ENCODE data around the gene IL1RN.

The IL1RN gene

DNA sequence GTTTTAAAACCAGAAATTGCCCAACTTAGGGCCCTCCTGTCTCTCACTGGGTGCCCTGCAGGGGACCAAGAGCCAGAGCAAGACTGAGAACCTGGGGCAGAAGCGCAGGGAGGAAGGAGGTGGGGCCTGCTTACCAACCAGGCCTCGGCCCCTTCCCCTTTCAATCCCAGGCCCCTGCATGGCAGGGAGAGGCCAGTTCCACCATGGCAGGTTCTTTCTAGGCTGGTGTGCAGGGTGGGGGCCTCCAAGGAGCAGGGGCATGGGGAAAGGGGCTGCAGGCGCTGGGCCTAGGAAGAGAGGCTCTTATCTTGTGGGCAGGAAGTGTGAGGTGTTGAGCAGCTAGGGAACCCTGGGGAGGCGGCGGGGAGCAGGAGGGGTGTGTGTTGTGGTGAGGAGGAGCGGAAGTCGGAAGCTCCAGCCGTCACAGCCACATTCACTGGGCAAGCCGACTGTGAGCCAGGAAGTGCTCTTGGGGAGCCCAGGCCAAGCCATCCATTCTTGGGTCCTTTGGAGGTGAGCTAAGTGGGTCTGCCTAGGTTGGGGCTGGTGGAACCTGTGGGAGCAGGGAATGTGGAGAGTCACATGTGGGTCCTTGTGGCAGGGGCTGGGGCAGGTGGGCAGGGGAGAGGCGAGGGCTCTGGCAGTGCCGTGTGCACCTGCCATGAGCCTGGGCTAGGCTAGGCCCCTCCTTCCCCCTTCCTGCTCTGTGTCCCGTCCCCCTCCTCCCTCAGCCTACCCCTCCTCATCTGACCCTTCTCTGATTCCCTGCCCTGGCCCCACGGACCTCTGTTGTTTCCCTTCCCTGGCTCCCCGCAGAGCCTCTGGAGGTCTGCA, 46.4 kb downstream of the IL1RN start, which contains the start of gene PSD4:
Gene PSD4 (plus strand): TSS at position 430 of the 834 bp plus-strand sequence. CDS start 8,486 bp downstream, outside the sequence.
- H3K27ac ChIP-seq (ENCODE audit: low read depth, low read length), result no peak within 1 kb of the TSS
- no peaks in the 10 kb centered on the region for H3K36me3 ChIP-seq (ENCODE audit: insufficient read depth, low read length)
- no peaks in the 10 kb centered on the region for H3K9me3 ChIP-seq (ENCODE audit: low read length)
- H3K27me3 ChIP-seq (ENCODE audit: control insufficient read depth in 1 of 2, insufficient read depth in 2 of 2, low read length in 2 of 2), result no peaks in the 10 kb centered on the region
- no peak within 1 kb of the TSS for H3K9ac ChIP-seq (ENCODE audit: low read length)
- no peaks in the 10 kb centered on the region for H3K4me1 ChIP-seq (ENCODE audit: insufficient read depth, low read length)
- H3K4me3 ChIP-seq (ENCODE audit: low read depth in 1 of 2, low read length in 2 of 2), result no peak within 1 kb of the TSS

GRCh38 chr2:113174376-113174750, 47.0 kb downstream of the IL1RN start:
- Histone ChIP-seq H3K9ac (ENCODE audit: low read length) (no peak overlapping the region), H3K9me3 (ENCODE audit: low read length) (no peaks in the 10 kb centered on the region), H3K36me3 (ENCODE audit: insufficient read depth, low read length) (no peaks in the 10 kb centered on the region), H3K4me3 (ENCODE audit: low read depth in 1 of 2, low read length in 2 of 2) (no peak overlapping the region), H3K4me1 (ENCODE audit: insufficient read depth, low read length) (no peaks in the 10 kb centered on the region), H3K27me3 (ENCODE audit: control insufficient read depth in 1 of 2, insufficient read depth in 2 of 2, low read length in 2 of 2) (no peaks in the 10 kb centered on the region), H3K27ac (ENCODE audit: low read depth, low read length) (no peak overlapping the region)

- no peak overlapping the region for H3K27ac ChIP-seq (ENCODE audit: low read depth, low read length)
- H3K9me3 ChIP-seq (ENCODE audit: low read length), result no peaks in the 10 kb centered on the region
- no peaks in the 10 kb centered on the region for H3K36me3 ChIP-seq (ENCODE audit: insufficient read depth, low read length)
- H3K4me1 ChIP-seq (ENCODE audit: insufficient read depth, low read length), result no peaks in the 10 kb centered on the region
- no peaks in the 10 kb centered on the region for H3K27me3 ChIP-seq (ENCODE audit: control insufficient read depth in 1 of 2, insufficient read depth in 2 of 2, low read length in 2 of 2)
- H3K9ac ChIP-seq (ENCODE audit: low read length), result no peak overlapping the region
- no peak overlapping the region for H3K4me3 ChIP-seq (ENCODE audit: low read depth in 1 of 2, low read length in 2 of 2)
Measured at GRCh38 chr2:113175042-113175628, 47.7 kb downstream of the IL1RN start.

DNA sequence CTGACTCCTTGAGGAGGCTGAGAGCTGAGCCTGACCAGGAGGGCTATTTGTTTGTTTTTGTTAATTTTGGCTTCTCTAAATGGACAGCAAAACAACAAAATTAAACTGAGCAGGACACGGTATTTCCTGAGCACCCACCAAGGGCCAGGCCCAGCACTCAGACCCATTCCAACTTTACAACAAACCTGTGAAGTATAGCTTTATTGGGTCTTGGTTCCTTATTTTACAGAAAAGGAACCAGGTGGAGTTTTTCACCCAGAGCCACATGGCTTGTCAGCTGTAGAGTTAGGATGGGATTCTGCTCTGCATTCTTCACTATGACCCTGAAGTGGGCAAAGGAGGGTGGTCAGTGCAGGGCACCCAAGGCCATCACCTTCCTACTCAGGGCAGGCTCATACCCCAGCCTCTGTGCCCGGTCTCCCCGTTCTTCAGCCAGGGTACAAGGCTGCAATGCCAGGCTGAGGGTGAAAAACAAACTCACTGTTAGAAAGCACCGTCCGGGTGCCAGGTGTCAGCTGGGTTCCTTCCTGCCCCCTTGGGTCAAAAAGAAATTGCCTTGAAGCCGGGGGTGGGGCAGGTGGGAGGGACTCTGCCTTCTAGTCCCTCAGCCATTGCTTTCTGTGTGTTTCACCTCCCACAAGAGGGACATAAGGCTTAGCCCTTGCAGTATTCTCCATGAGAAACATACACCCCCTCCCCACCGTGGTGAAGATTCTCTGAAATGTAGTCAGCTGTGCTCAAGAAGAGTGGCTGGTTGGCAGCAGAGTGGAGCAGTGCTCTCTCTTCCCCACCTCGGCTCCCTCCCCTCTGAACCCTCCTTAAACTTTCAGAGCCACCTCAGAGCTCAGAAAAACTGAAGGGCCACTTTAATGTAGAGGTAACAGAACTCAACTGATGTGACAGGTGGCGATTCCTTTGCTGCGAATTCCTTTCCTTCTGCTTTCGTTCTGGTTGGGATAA, 48.6 kb downstream of the IL1RN start:
- H3K4me3 ChIP-seq (ENCODE audit: low read depth in 1 of 2, low read length in 2 of 2), result no peak overlapping the region
- H3K9ac ChIP-seq (ENCODE audit: low read length), result no peak overlapping the region
- no peak overlapping the region for H3K27ac ChIP-seq (ENCODE audit: low read depth, low read length)

GRCh38 chr2:113176696-113177355, 49.4 kb downstream of the IL1RN start:
- Histone ChIP-seq H3K4me3 (ENCODE audit: low read depth in 1 of 2, low read length in 2 of 2) (no peak overlapping the region), H3K9me3 (ENCODE audit: low read length) (no peaks in the 10 kb centered on the region), H3K4me1 (ENCODE audit: insufficient read depth, low read length) (no peaks in the 10 kb centered on the region), H3K9ac (ENCODE audit: low read length) (no peak overlapping the region), H3K27me3 (ENCODE audit: control insufficient read depth in 1 of 2, insufficient read depth in 2 of 2, low read length in 2 of 2) (no peaks in the 10 kb centered on the region), H3K27ac (ENCODE audit: low read depth, low read length) (no peak overlapping the region), H3K36me3 (ENCODE audit: insufficient read depth, low read length) (no peaks in the 10 kb centered on the region)

More for the DNA sequence above, 48.6 kb downstream of the IL1RN start:
- H3K9me3 ChIP-seq (ENCODE audit: low read length), result no peaks in the 10 kb centered on the region
- no peaks in the 10 kb centered on the region for H3K27me3 ChIP-seq (ENCODE audit: control insufficient read depth in 1 of 2, insufficient read depth in 2 of 2, low read length in 2 of 2)
- no peaks in the 10 kb centered on the region for H3K36me3 ChIP-seq (ENCODE audit: insufficient read depth, low read length)
- no peaks in the 10 kb centered on the region for H3K4me1 ChIP-seq (ENCODE audit: insufficient read depth, low read length)

DNA sequence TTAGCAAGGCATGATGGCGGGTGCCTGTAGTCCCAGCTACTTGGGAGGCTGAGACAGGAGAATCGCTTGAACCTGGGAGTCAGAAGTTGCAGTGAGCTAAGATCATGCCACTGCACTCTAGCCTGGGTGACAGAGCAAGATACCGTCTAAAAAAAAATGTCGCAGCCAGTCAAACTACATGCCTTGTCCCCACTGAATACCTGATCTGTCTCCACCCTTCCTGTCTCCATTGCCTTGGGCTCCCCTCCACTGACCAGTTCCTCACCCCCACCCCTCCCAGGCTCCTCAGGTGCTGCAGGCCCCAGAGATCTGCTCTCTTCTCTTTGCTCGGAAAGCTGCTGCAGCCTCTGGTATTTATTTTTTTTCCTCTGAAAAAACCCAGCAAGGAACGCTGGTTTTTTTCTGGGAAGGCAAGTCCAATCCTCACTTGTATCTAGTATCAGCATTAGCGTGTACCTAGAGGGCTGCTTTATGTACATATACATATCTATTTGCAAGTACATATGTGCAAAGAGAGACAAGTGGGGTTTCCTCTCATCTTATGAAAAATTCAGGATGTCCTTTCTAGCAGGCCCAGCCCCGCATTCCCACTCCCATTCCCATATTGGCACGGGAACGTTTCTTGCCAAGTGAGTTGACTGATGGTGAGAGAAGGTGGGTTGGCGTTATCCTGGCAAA, 50.8 kb downstream of the IL1RN start:
- Histone ChIP-seq H3K9me3 (ENCODE audit: low read length) (no peaks in the 10 kb centered on the region), H3K27ac (ENCODE audit: low read depth, low read length) (no peak overlapping the region), H3K27me3 (ENCODE audit: control insufficient read depth in 1 of 2, insufficient read depth in 2 of 2, low read length in 2 of 2) (no peaks in the 10 kb centered on the region), H3K36me3 (ENCODE audit: insufficient read depth, low read length) (no peaks in the 10 kb centered on the region), H3K4me1 (ENCODE audit: insufficient read depth, low read length) (no peaks in the 10 kb centered on the region), H3K9ac (ENCODE audit: low read length) (no peak overlapping the region), H3K4me3 (ENCODE audit: low read depth in 1 of 2, low read length in 2 of 2) (no peak overlapping the region)

DNA sequence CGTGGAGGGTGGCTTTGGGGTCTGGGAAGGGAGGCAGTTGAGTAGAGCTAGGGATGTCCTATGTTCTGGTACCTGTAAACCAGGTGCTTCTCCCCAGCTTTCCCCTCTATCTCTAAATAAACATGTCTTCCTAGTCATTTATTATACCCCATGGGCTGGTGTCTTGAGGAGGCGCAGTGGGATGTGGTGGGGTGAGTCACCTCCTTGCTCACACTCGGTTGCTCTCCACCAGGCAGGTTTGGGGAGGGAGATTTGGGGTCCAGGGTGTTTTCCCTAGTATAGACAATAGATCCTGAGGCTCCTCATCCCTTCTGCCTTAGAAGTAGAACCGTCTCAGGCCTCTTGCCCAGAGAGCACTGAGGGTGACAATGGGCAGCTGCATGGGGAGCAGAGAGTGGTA, 51.5 kb downstream of the IL1RN start:
- no peak overlapping the region for H3K27ac ChIP-seq (ENCODE audit: low read depth, low read length)
- H3K9ac ChIP-seq (ENCODE audit: low read length), result no peak overlapping the region
- H3K36me3 ChIP-seq (ENCODE audit: insufficient read depth, low read length), result no peaks in the 10 kb centered on the region
- no peaks in the 10 kb centered on the region for H3K27me3 ChIP-seq (ENCODE audit: control insufficient read depth in 1 of 2, insufficient read depth in 2 of 2, low read length in 2 of 2)
- H3K4me3 ChIP-seq (ENCODE audit: low read depth in 1 of 2, low read length in 2 of 2), result no peak overlapping the region
- no peaks in the 10 kb centered on the region for H3K9me3 ChIP-seq (ENCODE audit: low read length)
- H3K4me1 ChIP-seq (ENCODE audit: insufficient read depth, low read length), result no peaks in the 10 kb centered on the region

- Histone ChIP-seq H3K27ac (ENCODE audit: low read depth, low read length) (no peak overlapping the region), H3K9me3 (ENCODE audit: low read length) (no peaks in the 10 kb centered on the region), H3K36me3 (ENCODE audit: insufficient read depth, low read length) (no peaks in the 10 kb centered on the region), H3K4me3 (ENCODE audit: low read depth in 1 of 2, low read length in 2 of 2) (no peak overlapping the region), H3K9ac (ENCODE audit: low read length) (no peak overlapping the region), H3K27me3 (ENCODE audit: control insufficient read depth in 1 of 2, insufficient read depth in 2 of 2, low read length in 2 of 2) (no peaks in the 10 kb centered on the region), H3K4me1 (ENCODE audit: insufficient read depth, low read length) (no peaks in the 10 kb centered on the region)
Measured at GRCh38 chr2:113179446-113180045, 52.1 kb downstream of the IL1RN start.

GRCh38 chr2:113180131-113180946, 52.9 kb downstream of the IL1RN start:
- H3K9me3 ChIP-seq (ENCODE audit: low read length), result no peaks in the 10 kb centered on the region
- no peak overlapping the region for H3K4me3 ChIP-seq (ENCODE audit: low read depth in 1 of 2, low read length in 2 of 2)
- H3K27me3 ChIP-seq (ENCODE audit: control insufficient read depth in 1 of 2, insufficient read depth in 2 of 2, low read length in 2 of 2), result no peaks in the 10 kb centered on the region
- no peaks in the 10 kb centered on the region for H3K36me3 ChIP-seq (ENCODE audit: insufficient read depth, low read length)
- H3K4me1 ChIP-seq (ENCODE audit: insufficient read depth, low read length), result no peaks in the 10 kb centered on the region
- H3K27ac ChIP-seq (ENCODE audit: low read depth, low read length), result no peak overlapping the region
- H3K9ac ChIP-seq (ENCODE audit: low read length), result no peak overlapping the region
